NCI-H345 treated with DMSO at 0.1 percent for 48 hours (cell line): ENCODE data around the gene BTN1A1.
"Not testable (repeated sequence)": the region's sequence is repeated elsewhere in the genome, so short reads cannot be mapped to it uniquely, and the experiment has no call there.

Experiments used
- DNase-seq: peaks from one replicate; lab custom pipeline; 2025; ENCODE audit not compliant: unreplicated experiment; lab: John Stamatoyannopoulos, UW

BTN1A1 gene

DNA sequence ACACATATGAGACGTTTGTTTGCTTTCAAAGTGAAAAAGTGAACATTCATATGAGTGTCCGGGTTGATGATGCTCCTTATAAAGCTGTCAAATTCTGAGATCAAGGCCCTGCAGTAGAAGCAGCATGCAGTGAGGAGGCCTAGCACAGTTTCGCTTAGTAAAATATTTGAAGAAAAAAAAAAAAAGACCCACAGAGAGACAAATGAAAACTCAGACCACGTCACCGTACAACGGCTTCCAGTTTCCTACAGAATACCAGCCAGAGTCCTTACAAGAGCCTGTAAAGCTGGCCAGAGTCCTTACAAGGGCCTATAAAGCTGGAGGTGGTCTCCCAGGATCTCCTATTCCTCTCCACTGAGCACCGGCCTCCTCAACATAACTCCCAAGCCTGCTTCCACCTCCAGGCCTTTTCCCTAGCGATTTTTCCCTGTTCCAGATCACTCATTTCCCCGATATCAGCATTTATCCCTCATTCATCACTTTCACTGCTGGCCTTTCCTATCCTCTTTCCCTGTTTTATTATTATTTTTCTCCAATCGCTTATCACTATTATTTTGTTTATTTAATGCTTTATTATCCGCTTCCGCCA, 36.6 kb downstream of the BTN1A1 start:
- DNase-seq: peak; percentile 39

DNA sequence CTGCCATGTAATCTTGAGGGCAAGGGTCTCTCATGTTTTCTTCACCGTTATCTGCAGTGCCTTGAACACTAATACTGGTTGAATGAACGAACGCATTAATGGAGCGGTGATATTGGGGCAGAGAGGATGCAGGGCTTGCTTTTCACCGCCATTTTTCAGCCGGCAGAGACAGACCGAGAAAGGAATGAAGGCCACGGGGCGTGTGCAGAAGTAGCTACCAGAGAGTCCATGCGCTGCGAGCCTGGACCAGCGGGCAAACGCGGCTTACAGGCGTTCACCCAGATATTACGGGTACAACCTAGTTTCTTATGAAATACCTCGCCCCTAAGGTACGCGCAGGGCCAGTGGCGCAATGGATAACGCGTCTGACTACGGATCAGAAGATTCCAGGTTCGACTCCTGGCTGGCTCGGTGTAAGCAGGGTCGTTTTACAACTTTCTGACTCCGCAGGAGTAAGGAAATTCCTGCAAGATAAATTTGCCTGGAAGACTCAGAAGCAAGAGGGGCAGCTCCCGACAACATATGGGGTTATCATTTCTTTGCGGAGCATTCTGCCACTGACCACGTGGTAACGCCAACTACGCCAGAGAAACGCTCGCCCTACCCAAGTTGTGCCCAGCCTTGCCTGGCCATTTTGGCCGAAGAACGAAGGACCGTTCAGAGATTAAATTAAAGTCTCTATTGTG, 37.2 kb downstream of the BTN1A1 start:
- DNase-seq: peak; percentile 85

DNA sequence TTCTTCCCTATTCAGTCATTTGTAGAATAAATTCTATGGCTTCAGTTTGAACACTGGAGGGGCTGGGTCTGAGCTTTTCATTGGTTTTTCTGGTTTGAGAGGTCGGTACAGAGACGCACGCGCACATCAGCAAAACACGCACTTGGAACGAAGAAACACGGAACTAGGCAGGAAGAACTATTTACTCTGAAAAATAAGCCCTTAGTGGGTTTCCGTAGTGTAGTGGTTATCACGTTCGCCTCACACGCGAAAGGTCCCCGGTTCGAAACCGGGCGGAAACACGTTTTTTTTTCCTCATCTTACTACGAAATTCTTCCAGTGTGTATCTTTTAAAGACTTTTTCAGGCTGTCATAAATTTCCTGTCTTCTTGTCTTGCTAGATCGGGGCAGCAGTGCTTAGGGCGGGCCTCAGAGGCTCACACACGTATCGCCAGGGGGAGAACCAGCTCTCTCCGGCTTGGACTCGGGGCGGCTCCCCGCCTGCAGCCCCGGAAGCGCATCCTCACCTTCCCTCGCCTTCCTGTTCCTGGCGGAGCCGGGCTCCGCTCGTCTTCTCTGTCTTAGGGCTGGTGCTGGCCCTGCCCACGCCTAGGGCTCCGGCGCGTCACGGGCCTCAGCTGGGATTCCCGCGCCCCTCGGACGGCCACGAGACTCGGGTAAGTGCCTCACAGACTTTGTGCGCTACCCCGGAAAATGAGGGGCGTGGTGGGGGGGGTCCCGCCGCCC, 37.9 kb downstream of the BTN1A1 start, which contains the start of gene HMGN4:
TSS of gene HMGN4 (plus strand) at position 521 of the 726 bp plus-strand sequence. CDS start 6,841 bp downstream, outside the sequence.
- DNase-seq: peak; percentile 90

DNA sequence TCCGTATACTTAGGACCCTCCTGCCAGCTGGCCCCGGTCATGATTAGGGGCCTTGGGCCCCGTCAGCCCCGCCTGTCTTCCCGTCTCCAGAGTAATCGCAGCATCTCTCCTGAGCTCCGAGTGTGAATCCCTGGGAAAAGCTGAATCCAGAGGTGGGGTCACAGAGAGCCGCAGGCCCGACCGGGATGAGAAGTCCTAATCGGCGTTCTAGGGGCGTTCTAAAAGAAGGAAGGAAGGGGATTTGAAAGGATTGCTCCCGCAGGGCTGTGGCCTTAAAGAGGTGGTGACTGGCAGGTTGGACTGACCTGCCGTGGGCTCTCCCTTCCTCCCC, 38.4 kb downstream of the BTN1A1 start:
- no peak for DNase-seq

DNA sequence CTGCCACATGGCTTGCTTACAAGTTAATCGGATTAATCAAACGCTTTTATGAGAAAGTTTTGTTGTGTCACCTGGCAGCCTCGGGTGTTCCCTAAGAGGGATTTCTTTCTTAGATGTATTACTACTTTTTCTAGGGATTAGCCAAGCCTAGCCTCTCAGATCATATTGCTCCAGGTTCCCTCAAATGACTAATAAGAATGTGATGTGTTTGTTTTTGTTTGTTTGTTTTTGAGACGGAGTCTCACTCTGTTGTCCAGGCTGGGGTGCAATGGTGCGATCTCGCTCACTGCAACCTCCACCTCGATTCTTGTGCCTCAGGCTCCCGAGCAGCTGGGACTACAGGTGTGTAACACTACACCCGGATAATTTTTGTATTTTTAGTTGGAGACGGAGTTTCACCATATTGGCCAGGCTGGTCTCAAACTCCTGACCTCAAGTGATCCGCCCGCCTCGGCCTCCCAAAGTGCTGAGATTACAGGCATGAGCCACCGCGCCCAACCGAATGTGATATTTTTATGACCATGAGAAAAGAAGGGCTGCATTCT, 39.0 kb downstream of the BTN1A1 start:
- no peak for DNase-seq

DNA sequence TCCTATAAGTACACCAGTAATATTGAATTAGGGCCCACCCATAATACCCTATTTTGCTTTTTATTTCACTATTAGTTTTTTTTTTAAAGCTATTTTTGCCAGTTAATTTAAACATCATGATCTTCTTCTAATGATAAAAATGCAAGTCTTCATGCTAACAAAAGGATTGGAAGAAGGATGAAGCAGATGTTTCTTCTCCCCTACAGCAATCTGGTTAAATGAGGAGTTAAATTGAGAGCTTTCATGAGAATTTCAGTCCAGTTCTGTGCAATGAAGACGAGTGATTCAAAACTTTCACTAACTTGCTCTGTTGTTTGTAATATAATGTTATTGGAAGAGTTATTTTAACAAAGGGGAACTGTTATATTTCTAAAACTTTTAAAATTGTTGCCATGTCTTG, 41.5 kb downstream of the BTN1A1 start:
- DNase-seq: no peak

DNA sequence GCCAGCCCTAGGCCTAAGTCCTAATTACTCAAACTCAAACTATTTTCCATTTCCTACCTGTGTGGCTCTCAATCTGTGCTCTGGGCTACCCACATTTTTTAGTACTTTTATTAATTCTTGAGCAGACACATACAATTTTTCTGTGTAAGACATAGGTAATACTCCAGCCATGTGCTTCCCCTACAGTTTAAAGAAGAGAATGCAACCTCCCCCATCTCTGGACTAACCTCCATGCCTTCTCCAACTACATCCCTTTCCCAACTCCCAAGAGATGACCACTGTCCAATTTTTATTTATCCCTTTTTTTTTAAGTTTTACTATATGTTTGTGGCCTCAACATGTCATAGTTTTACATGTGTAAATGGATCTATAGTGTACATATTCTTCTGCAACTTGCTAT, 43.9 kb downstream of the BTN1A1 start:
- no peak for DNase-seq

DNA sequence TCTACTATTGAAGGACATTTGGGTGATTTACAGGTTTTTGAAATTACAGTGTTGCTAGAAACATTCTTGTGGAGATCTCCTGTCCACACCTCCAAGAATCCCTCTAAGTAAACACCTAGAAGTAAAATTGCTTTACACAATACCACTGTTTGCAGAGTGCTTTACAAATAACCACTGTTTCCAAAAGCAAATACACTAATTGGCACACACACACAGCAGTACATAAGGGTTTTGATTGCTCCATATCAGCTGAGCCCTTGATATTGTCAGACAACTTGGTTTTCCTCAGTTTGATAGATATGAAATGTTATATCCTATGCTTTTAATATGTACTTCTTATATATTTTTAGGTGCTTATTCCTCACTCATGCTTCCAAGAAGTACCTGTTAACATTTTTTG, 44.4 kb downstream of the BTN1A1 start:
- DNase-seq: no peak

DNA sequence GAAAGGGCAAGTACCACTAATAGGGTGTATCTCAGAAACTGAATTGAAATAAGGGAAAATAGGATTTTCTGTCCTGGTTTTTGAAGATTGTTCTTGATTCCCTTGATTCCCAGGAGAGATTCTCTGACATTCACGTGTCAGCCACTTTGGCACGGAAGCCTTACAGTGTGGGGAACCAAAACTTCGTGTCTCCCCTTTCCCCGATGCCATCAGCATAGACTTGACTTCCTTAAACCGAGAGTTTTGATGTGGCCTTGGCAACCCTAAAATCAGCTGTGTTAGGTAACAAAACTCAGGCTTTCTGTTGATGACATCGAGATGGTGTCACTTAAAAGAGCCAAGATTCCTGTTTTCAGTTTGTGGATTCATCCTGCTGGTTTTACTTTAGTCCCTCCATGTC, 45.5 kb downstream of the BTN1A1 start:
- no peak for DNase-seq

DNA sequence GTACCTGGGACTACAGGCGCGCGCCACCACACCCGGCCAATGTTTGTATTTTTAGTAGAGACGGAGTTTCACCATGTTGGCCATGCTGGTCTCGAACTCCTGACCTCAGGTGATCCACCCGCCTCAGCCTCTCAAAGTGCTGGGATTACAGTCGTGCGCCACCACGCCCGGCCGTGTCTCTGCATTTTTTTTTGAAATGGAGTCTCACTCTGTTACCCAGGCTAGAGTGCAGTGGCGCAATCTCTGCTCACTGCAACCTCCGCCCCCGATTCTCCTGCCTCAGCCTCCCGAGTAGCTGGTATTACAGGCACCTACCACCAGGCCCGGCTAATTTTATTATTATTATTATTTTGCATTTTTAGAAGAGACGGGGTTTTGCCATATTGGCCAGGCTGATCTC, 47.3 kb downstream of the BTN1A1 start:
- not testable (repeated sequence) for DNase-seq

DNA sequence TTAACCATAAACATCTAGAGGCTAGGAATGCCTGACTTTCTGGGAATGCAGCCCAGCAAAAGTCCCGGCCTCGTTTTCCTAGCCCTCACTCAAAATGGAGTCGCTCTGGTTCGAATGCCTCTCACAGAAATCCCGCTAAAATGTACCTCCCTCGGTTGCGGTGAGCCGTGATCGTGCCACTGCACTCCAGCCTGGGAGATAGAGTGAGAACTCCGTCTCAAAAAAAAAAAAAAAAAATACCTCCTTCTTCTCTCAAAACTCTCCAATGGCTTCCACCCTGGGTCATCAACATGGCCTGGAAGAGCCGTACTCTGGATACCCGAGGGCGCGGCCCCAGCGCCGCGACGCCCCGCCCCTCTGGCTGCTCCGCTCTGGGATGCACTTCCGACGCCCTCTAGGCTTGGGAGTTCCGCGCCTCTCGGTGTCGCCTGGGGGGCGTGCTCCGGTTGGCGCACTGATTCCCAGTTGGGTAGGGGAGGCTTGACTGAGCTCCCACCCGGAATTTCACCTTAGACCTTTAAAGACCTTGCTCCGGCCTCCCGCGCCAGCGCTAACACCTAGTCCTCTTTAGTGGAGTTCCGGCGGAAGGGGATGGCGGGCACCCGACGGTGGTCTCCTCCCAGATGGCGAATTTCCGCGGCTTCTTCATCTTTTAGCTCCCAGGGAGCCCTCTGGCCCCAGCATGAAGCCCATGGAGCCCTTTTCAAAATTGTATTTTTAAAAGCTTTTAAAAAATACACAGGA, 50.3 kb downstream of the BTN1A1 start:
- DNase-seq: peak; percentile 62

DNA sequence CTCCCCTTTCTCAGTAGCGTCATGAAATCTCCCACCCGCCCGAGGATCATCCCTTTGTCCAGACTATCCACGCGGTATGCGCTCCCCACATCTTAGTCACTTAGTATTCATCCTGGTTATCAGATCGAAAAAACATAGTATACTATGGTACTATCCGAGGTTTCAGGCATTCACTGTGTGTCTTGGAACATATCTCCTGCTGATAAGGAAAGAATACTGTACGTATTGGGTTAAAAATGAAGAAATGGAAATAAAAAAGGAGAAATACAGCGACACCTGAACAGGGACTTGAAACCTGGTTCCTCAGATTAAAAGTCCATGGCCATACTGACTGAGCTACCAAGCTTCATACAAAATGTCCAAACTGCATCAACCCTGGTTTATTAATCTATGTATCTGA, 52.1 kb downstream of the BTN1A1 start:
- DNase-seq: no peak

DNA sequence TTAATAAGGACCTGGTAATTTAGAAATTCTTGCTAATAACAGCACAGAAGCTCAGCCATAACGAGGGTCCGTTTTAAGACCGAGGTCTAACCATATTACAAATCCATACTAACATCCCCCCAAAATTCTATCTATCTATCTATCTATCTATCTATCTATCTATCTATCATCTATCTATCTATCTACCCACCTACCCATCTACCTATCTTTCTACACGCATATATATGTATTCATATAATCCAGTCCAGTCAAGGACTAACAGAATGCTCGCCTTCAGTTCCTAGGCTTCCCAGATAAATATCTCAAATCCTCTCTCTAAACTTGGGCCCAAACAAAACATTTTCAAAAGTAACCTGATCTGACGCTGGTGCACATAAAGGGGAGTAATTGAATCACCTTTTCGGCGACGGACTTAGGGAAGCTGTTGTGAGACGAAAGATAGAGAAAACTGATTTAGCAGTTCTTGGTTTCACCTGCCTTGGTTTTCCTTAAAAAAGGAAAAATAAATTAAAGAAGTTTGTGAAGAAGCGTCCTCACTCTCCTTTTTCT, 52.6 kb downstream of the BTN1A1 start:
- DNase-seq: no peak

DNA sequence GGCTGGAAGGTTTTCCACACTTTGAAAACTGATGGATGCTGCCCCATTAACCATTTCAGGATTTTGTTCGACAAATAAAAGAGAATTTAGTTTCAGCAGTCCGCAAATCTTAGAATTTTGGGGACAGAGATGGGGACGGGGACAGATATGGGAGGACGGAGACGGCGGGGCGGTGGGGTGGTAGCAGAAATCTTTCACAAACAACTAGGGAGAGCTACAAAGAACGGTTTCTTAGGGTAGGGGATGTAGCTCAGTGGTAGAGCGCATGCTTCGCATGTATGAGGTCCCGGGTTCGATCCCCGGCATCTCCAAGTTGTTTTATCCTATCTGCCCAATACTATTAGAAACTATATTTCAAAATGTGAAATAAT, 53.1 kb downstream of the BTN1A1 start:
- DNase-seq: peak; percentile 73

DNA sequence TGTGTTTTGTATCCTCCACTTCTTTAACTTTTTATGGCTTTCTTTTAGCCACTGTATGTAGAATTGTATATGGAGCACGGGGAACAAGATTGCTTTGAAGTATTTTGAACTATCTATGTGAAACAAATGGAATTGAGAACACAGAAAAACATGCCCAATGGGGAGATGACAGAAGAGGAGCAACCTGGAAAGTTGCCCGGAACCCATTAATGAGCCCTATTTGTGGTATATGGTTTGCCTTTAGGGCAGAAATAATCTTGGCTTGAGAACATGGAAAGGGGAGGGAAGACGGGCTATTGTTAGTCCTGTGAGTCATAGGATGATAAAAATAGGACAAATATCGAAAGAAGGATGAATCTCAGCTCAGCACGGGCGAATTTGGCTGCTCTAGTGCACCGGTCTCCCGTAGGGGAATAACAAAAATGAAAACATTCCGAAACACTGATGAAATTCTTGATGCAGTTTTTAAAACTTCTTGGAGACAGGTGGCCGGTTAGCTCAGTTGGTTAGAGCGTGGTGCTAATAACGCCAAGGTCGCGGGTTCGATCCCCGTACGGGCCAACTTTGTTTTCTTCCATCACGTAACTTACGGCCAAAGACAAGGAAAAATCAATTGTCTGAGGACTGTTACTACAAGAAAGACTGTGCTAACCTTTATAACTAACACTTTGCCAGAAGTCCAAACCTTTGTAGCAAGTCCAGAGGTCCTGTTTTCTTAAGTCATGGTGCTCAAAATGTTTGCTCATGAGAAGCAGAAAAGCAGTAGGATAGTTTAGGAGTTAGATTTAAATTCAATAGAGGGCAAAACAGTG, 53.7 kb downstream of the BTN1A1 start:
- DNase-seq: peak; percentile 48

DNA sequence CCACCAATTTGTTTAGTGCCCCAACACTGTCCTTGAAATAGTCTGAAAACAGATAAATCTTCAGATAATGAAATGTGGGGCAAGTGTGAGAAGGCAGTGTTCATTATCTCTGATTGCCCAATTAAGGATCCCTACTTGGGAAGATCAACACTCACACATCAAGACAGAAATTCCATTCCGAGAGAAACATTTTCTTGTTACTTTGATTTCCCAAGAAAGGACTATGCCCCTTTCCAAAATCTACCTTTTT, 54.3 kb downstream of the BTN1A1 start:
- DNase-seq: no peak

DNA sequence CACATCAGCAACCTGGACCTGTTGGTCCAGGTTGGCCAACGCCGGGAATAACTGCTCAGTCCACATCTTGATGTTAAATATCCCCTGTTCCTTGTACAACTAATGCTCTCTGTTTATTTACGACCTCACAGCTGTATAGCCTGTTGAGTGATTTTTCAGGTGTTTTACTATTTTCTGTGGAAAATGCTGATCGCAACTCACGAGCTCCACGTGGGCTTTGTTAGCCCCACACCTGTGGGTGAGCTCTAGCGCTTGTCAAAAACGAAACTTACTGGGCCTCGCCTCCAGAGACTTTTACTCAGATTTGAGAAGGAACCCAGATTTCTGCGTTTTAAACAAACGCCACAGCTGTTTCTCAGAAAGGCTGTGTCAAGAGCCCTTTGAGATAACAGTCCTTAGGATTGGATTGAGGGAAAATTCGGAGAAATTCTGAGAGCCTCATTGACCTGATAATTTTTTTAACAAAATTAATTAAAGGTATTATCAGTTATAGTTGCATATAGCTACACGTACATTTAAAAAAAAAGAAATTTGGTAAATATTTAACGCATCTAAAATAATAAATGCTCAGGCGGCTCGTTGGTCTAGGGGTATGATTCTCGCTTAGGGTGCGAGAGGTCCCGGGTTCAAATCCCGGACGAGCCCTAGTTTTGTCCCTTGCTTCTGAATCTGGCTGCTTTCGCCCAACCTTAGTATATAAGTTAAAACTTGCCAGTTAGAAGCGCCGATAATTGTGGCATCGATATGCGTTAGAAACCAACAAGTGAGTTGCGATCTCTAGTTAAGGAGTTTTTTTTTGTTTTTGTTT, 54.8 kb downstream of the BTN1A1 start:
- DNase-seq: no peak

DNA sequence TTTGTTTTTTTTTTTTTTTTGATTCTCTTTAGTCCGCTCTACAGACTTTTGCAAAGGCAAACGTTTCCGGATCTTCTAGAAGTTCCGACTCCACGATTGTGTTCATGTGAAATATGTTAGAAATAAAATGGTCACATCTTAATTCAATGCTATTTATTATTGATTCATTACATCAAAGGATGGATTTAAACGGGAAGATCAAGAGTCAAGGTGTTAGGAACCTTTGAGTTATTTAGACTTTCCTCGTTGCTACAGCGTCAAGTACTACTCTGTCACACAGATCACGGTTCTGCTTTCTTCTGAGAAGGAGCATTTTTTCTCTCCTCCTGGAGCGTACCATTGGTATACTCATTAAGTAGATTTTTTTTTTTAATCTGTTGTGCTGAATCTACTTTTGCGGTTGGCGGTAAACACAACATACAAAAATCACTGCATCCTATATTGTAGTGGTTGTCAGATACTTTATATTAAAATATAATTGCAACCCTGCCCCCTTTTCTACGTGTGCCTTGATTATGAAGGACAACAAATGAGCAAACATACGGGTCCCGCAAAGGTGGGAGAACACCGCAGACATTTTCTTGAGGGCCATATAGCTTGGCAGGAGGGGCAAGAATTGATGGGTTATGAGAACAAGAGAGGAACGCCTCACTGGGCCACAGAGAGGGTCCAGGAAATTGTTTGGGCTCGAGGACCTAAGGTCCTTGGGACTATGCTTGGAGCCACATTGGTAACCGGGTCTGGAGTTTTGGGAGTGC, 55.6 kb downstream of the BTN1A1 start:
- DNase-seq: no peak
